Peyer's patch (tissue), 4 donors: Measurements from ENCODE around the gene AXIN1. TPM values are rescaled to one million over a fixed set of nuclear protein-coding genes. Genes with fewer than 3 reads are reported as not detected.

Source experiments
- DNase-seq, 3 donors: peaks; one replicate each; pipeline ENCODE4 v3.0.0-alpha.2; 2017 to 2019
- H3K27ac ChIP-seq, 4 donors: fragments of 200-600 bp; sonication (generic); one replicate each; pipeline ENCODE4 v1.5.1; 2016 to 2019
- H3K27me3 ChIP-seq, 2 donors: fragments of 200-600 bp; sonication (generic); one replicate each; pipeline ENCODE4 v1.5.1; 2019
- H3K36me3 ChIP-seq, 3 donors: fragments of 200-600 bp; sonication (generic); one replicate each; pipeline ENCODE4 v1.5.1; 2016 to 2019
- H3K4me1 ChIP-seq, 4 donors: fragments of 200-600 bp; sonication (generic); one replicate each; pipeline ENCODE4 v1.5.1; 2016 to 2019
- H3K4me3 ChIP-seq, 4 donors: fragments of 200-600 bp; sonication (generic); 1 replicate in 3 of 4; 2 replicates in 1 of 4; pipeline ENCODE4 v1.5.1; 2016 to 2019; ENCODE audit warnings: mild to moderate bottlenecking in 1 of 4
- H3K9me3 ChIP-seq, 4 donors: fragments of 200-600 bp; sonication (generic); one replicate each; pipeline ENCODE4 v1.5.1; 2016 to 2019; ENCODE audit warnings: mild to moderate bottlenecking in 1 of 4
- POLR2A ChIP-seq, 2 donors: fragments of 450-650 bp; IDR thresholded peaks; one replicate each; pipeline ENCODE4 v1.5.1; 2017; ENCODE audit warnings: antibody characterized with exemption in 2 of 2, mild to moderate bottlenecking in 2 of 2, moderate library complexity in 2 of 2
- total RNA-seq, 4 donors: library from RNA; depleted of rRNA; stranded (reverse); fragments of >200 nt; gene quantifications; one replicate each; pipeline ENCODE4 v1.1.0, GENCODE V29; 2016
- TF ChIP-seq, protein P1 (sequence below), 6 experiments: fragments of 450-650 bp in 4 of 6; fragments of 200-600 bp in 2 of 6; sonication (generic) in 1 of 6; IDR thresholded peaks; one replicate each; pipeline ENCODE4 v1.5.1; 2017 to 2019; ENCODE audit warnings: antibody characterized with exemption in 6 of 6, mild to moderate bottlenecking in 3 of 6, moderate library complexity in 1 of 6

Gene AXIN1
- total RNA-seq, 4 donors from 2014 or later: 31.4 to 47.2 (median 37.3) TPM

DNA sequence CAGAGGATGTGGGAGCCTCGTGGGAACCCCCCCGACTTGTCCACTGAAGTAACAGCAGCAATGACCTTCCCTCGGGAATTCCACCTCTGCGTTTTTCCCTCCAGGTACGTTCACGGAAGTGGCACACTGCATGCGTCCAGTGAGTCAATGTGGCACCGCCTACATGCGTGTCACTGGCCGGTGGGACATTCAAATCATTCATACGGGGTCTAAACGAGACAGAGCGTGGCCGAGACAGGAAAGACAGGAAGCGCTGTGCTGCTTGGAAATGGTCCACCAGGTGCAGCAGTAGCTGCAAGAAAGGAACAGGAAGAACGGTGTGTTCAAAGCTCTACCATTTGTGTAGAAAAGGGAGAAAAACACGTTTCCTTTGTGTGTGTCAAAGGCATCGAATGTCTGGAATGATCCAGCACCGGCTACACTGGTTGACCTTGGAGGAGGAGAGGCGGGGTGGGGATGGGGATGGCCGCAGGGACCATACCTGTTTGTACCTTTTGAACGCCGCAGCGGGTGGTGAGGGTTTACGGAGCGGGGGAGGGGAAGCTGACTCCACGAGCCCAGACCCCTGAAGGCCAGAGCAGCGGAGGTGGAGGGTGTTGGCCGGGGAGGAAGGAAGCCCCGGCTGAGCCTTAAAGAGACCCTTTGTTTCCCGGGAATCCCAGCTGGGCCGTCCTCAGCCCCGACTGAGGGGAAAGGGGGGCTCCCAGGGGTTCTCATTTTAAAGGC lies 31.0 kb upstream of the AXIN1 start:
- Histone ChIP-seq H3K4me1 (peaks cover 0 to 37% (median 7%) of the 10 kb centered on the region in 4 donors), H3K9me3 (no peaks in the 10 kb centered on the region), H3K36me3 (no peaks in the 10 kb centered on the region), H3K27me3 (no peaks in the 10 kb centered on the region), H3K4me3 (peak overlapping the region; percentile 86 to 99 (median 96)), H3K27ac (peak overlapping the region; percentile 81 to 94 (median 90))
- TF ChIP-seq, protein P1, sequence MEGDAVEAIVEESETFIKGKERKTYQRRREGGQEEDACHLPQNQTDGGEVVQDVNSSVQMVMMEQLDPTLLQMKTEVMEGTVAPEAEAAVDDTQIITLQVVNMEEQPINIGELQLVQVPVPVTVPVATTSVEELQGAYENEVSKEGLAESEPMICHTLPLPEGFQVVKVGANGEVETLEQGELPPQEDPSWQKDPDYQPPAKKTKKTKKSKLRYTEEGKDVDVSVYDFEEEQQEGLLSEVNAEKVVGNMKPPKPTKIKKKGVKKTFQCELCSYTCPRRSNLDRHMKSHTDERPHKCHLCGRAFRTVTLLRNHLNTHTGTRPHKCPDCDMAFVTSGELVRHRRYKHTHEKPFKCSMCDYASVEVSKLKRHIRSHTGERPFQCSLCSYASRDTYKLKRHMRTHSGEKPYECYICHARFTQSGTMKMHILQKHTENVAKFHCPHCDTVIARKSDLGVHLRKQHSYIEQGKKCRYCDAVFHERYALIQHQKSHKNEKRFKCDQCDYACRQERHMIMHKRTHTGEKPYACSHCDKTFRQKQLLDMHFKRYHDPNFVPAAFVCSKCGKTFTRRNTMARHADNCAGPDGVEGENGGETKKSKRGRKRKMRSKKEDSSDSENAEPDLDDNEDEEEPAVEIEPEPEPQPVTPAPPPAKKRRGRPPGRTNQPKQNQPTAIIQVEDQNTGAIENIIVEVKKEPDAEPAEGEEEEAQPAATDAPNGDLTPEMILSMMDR (IDR thresholded peaks at IDR 0.05): peak in 2 of 6 experiments; percentile 2 to 21
- TF ChIP-seq POLR2A (IDR thresholded peaks at IDR 0.05): peak; percentile 40 to 63
- DNase-seq: peak; percentile 80 to 93 (median 83)

DNA sequence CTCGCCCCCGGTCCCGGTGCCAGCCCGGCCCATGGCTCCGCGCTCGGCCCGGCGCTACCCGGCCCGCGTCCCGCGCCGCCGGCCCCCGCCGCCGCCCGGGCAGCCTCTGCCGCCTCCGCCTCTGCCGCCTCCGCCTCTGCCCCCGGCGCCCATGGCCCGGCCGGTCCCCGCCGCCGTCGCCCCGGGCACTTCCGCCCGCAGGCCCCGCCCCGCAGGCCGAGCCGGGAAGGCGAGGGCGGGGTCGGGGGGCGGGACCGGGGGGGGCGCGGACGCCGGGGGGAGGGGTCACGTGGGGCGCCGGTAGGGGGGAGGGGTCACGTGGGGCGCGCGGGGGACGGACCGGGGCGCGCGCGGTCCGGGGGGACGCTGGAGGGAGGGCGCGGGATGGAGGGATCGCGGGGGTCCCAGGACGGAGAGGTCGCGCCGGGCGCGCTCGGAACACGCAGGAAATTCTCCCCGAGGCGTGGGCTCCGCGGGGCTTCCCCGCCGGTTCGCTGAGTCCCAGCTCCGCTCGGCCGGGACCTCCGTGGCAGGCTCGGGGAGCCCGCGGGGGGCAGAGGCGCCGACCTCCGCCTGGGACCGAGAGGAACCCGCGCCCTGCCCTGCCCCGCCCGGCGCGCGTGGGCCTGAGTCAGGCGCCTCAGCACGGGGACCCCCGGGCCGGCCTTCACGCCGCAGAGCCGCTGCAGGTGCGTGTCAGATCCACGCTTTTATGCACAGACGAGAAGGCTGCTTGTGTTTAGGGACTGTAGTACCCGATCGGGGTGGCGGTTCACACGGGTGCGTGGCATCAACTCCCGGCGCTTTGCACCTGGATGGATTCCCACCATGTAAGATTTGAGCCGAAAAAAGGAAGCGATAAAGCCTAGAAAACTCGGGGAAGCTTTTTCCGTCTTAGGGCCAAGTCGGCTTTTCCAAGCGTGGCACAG lies 29.5 kb upstream of the AXIN1 start, which contains the start of gene PGAP6:
TSS of gene PGAP6 (minus strand) at position 190 of the 929 bp plus-strand sequence. CDS start at position 33, 157 bp downstream.
- Histone ChIP-seq H3K27ac (peak within 1 kb of the TSS; percentile 82 to 94 (median 90)), H3K4me1 (peaks cover 0 to 37% (median 7%) of the 10 kb centered on the region in 4 donors), H3K27me3 (no peaks in the 10 kb centered on the region), H3K36me3 (peaks cover 0 to 4% (median 0%) of the 10 kb centered on the region in 3 donors), H3K9me3 (no peaks in the 10 kb centered on the region), H3K4me3 (peak within 1 kb of the TSS; percentile 86 to 99 (median 96))
- peak; percentile 72 to 86 (median 83) for DNase-seq
- peak in 1 of 2 donors; percentile 72 for TF ChIP-seq POLR2A (IDR thresholded peaks at IDR 0.05)
- TF ChIP-seq, protein P1 (IDR thresholded peaks at IDR 0.05): no peak

DNA sequence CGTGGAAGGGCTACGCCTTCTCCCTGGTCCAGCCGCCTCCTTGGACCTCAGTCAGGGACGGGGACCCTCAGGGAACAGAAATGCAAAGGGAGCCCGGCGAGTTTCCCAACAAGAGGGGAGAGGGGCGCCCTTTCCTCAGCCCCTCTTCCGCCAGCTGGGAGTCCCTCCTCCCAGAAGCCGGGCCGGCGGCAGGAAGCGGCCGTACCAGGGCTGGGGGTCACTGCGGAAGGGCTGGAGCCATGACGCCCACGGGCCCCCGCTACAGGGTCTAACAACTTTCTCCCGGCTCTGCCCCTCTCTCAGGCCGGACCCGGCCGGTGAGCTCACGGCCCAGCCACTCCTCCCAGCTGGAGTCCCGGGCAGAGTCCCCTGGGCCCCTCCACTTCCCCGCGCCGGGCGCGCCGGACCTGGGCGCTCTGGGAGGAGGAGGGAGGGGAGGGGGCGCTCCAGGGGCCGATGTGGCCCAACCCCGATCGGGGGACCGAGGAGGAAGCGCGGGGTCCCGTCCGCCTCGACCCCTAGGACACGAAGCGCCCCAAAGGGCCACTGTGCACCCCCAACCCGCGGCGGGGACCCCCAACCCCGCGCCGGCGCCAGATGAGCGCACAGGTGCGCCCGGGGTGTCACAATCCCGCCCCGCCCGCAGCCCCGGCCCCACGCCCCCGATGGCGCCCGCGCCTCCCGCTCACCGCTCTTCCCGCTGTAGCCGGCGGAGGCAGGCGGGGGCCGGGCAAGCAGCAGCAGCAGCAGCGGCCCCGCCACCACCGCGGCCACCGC lies 28.7 kb upstream of the AXIN1 start:
- Histone ChIP-seq H3K27me3 (no peaks in the 10 kb centered on the region), H3K9me3 (no peaks in the 10 kb centered on the region), H3K4me3 (peak overlapping the region; percentile 81 to 99 (median 96)), H3K27ac (peak overlapping the region; percentile 82 to 94 (median 82)), H3K4me1 (peaks cover 0 to 37% (median 7%) of the 10 kb centered on the region in 4 donors), H3K36me3 (peaks cover 0 to 13% (median 0%) of the 10 kb centered on the region in 3 donors)
- DNase-seq: no peak
- TF ChIP-seq POLR2A (IDR thresholded peaks at IDR 0.05): peak in 1 of 2 donors; percentile 31
- TF ChIP-seq, protein P1 (IDR thresholded peaks at IDR 0.05): no peak

DNA sequence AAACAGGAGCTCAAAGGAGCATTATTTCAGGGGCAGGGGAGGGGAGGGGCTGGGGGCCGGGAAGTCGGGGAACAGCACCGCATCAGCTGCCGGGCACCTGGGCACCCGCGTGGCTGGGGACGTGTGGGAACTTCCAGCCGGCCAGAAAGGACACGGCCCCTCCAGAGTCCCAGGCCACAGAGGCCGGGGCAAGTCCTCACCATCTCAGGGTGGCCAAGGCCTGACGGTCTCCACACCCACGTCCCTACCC lies 28.2 kb upstream of the AXIN1 start:
- Histone ChIP-seq H3K27ac (peak overlapping the region; percentile 82 to 94 (median 82)), H3K4me3 (peak overlapping the region; percentile 81 to 99 (median 96)), H3K9me3 (no peaks in the 10 kb centered on the region), H3K4me1 (peaks cover 0 to 37% (median 7%) of the 10 kb centered on the region in 4 donors), H3K36me3 (peaks cover 0 to 18% (median 0%) of the 10 kb centered on the region in 3 donors), H3K27me3 (no peaks in the 10 kb centered on the region)
- TF ChIP-seq, protein P1 (IDR thresholded peaks at IDR 0.05): no peak
- TF ChIP-seq POLR2A (IDR thresholded peaks at IDR 0.05): no peak
- DNase-seq: no peak
